Astrocyte (in vitro differentiated cells and primary cell): ENCODE data around the gene SLC35A2. TPM values are rescaled to one million over a fixed set of nuclear protein-coding genes. Genes with fewer than 3 reads are reported as not detected.

Experiments
- DNase-seq: peaks from one replicate; pipeline ENCODE4 v3.0.0-alpha.2; 2010; ENCODE audit warnings: low read depth
- FAIRE-seq: peaks from 2 replicates; lab custom pipeline; 2011; peaks lifted over from hg19 to GRCh38; lab: Jason Lieb, UNC
- H2AFZ ChIP-seq: 2 replicates; pipeline ENCODE4 v1.6.0; 2012; ENCODE audit warnings: low read depth, low read length, inconsistent platforms
- H3K27ac ChIP-seq: 2 replicates; pipeline ENCODE4 v1.5.1; 2011; ENCODE audit warnings: low read depth, low read length, inconsistent platforms
- H3K27me3 ChIP-seq: 2 replicates; pipeline ENCODE4 v1.6.0; 2011; ENCODE audit warnings: low read length, inconsistent platforms; ENCODE audit not compliant: insufficient read depth
- H3K36me3 ChIP-seq: 2 replicates; pipeline ENCODE4 v1.5.1; 2011; ENCODE audit warnings: low read length, inconsistent platforms; ENCODE audit not compliant: insufficient read depth
- H3K4me1 ChIP-seq: 2 replicates; pipeline ENCODE4 v1.5.1; 2011; ENCODE audit warnings: low read length, inconsistent platforms; ENCODE audit not compliant: insufficient read depth
- H3K4me2 ChIP-seq: 2 replicates; pipeline ENCODE4 v1.6.0; 2012; ENCODE audit warnings: low read length, inconsistent platforms
- H3K4me3 ChIP-seq: 2 replicates; pipeline ENCODE4 v1.5.1; 2011; ENCODE audit warnings: low read depth, mild to moderate bottlenecking, low read length, inconsistent platforms; ENCODE audit not compliant: insufficient read depth
- H3K79me2 ChIP-seq: 2 replicates; pipeline ENCODE4 v1.6.0; 2012; ENCODE audit warnings: mild to moderate bottlenecking, low read length, inconsistent platforms; ENCODE audit not compliant: insufficient read depth
- H3K9ac ChIP-seq: 2 replicates; pipeline ENCODE4 v1.6.0; 2012; ENCODE audit warnings: mild to moderate bottlenecking, low read length, inconsistent platforms
- H3K9me3 ChIP-seq: 2 replicates; pipeline ENCODE4 v1.5.1; 2012; ENCODE audit warnings: low read depth, mild to moderate bottlenecking, low read length, inconsistent platforms; ENCODE audit not compliant: insufficient read depth
- H4K20me1 ChIP-seq: 2 replicates; pipeline ENCODE4 v1.6.0; 2012; ENCODE audit warnings: low read length, inconsistent platforms; ENCODE audit not compliant: insufficient read depth
- H3K27ac Mint-ChIP-seq: one replicate; pipeline ENCODE4 v1.8.0; 2021; ENCODE audit warnings: mild to moderate bottlenecking, mixed read lengths; ENCODE audit not compliant: unreplicated experiment
- H3K27me3 Mint-ChIP-seq: one replicate; pipeline ENCODE4 v1.8.0; 2021; ENCODE audit warnings: low read depth, mixed read lengths; ENCODE audit not compliant: unreplicated experiment
- H3K36me3 Mint-ChIP-seq: one replicate; pipeline ENCODE4 v1.8.0; 2021; ENCODE audit warnings: low read depth, mixed read lengths; ENCODE audit not compliant: unreplicated experiment
- H3K4me1 Mint-ChIP-seq: one replicate; pipeline ENCODE4 v1.8.0; 2021; ENCODE audit warnings: low read depth, mixed read lengths; ENCODE audit not compliant: unreplicated experiment
- H3K4me3 Mint-ChIP-seq: one replicate; pipeline ENCODE4 v1.8.0; 2021; ENCODE audit warnings: mild to moderate bottlenecking, moderate library complexity, mixed read lengths; ENCODE audit not compliant: unreplicated experiment
- H3K9me3 Mint-ChIP-seq: one replicate; pipeline ENCODE4 v1.8.0; 2021; ENCODE audit warnings: mild to moderate bottlenecking, mixed read lengths; ENCODE audit not compliant: unreplicated experiment
- EZH2 ChIP-seq: IDR thresholded peaks from 2 replicates; pipeline ENCODE4 v1.6.1; 2012; ENCODE audit warnings: mild to moderate bottlenecking, low read length, inconsistent platforms; ENCODE audit not compliant: insufficient read depth
- total RNA-seq: library from RNA; stranded (reverse); gene quantifications from 2 replicates; pipeline ENCODE4 v1.2.1, GENCODE V29; 2021
- TF ChIP-seq, protein P1 (sequence below): IDR thresholded peaks from 2 replicates; pipeline ENCODE4 v1.5.1; 2011; ENCODE audit warnings: low read depth, mild to moderate bottlenecking, inconsistent platforms, low read length, moderate library complexity; ENCODE audit not compliant: insufficient read depth

The SLC35A2 gene
- total RNA-seq, 1 donor from 2014 or later: 54.3 TPM

DNA sequence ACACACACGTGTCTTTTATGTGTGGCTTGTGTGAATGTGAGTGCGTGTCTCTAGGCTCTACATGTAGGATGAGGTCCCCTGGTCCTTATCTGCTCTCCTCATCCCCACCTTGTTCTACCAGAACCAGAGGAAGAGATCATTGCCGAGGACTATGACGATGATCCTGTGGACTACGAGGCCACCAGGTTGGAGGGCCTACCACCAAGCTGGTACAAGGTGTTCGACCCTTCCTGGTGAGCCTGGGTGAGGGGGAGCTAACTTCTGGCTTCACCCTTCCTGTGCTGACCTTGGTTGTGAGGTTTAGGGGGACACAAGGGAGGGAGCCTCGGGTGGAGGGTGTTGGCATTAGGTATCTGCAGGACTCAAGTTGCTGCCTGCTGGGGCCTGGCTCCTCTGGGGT, 10.4 kb downstream of the SLC35A2 start:
- DNase-seq (no peak), FAIRE-seq (no peak)
- no peak overlapping the region for H3K27ac ChIP-seq
- H4K20me1 ChIP-seq: peaks cover 24% of the 10 kb centered on the region
- H3K4me3 ChIP-seq: no peak overlapping the region
- Mint-ChIP-seq H3K27ac (peak overlapping the region; percentile 19), H3K4me1 (peaks cover 8% of the 10 kb centered on the region), H3K9me3 (no peaks in the 10 kb centered on the region), H3K36me3 (peaks cover 7% of the 10 kb centered on the region), H3K4me3 (no peak overlapping the region), H3K27me3 (no peaks in the 10 kb centered on the region)
- no peaks in the 10 kb centered on the region for H3K9me3 ChIP-seq
- H3K79me2 ChIP-seq: peaks cover 42% of the 10 kb centered on the region
- peaks cover 3% of the 10 kb centered on the region for H3K4me1 ChIP-seq
- H3K36me3 ChIP-seq: peaks cover 5% of the 10 kb centered on the region
- TF ChIP-seq, protein P1, sequence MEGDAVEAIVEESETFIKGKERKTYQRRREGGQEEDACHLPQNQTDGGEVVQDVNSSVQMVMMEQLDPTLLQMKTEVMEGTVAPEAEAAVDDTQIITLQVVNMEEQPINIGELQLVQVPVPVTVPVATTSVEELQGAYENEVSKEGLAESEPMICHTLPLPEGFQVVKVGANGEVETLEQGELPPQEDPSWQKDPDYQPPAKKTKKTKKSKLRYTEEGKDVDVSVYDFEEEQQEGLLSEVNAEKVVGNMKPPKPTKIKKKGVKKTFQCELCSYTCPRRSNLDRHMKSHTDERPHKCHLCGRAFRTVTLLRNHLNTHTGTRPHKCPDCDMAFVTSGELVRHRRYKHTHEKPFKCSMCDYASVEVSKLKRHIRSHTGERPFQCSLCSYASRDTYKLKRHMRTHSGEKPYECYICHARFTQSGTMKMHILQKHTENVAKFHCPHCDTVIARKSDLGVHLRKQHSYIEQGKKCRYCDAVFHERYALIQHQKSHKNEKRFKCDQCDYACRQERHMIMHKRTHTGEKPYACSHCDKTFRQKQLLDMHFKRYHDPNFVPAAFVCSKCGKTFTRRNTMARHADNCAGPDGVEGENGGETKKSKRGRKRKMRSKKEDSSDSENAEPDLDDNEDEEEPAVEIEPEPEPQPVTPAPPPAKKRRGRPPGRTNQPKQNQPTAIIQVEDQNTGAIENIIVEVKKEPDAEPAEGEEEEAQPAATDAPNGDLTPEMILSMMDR: no peak
- no peak for TF ChIP-seq EZH2
- no peak overlapping the region for H3K4me2 ChIP-seq
- no peaks in the 10 kb centered on the region for H3K27me3 ChIP-seq
- H3K9ac ChIP-seq: no peak overlapping the region
- no peak overlapping the region for H2AFZ ChIP-seq

DNA sequence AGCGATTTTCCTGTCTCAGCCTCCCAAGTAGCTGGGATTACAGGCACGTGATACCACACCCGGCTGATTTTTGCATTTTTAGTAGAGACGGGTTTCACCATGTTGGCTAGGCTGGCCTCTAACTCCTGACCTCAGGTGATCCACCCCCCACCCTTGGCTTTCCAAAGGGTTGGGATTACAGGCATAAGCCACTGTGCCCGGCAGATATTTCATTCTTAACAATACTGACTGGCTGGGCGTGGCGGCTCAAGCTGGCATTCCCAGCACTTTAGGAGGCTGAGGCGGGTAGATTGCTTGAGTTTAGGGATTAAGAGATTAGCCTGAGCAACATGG, 12.4 kb downstream of the SLC35A2 start:
- Histone ChIP-seq H3K9me3 (no peaks in the 10 kb centered on the region), H3K4me2 (peak overlapping the region; percentile 92), H3K4me3 (no peak overlapping the region), H3K27me3 (no peaks in the 10 kb centered on the region), H3K36me3 (peaks cover 5% of the 10 kb centered on the region), H4K20me1 (peaks cover 14% of the 10 kb centered on the region), H3K4me1 (peaks cover 3% of the 10 kb centered on the region), H2AFZ (no peak overlapping the region), H3K79me2 (peaks cover 45% of the 10 kb centered on the region), H3K27ac (no peak overlapping the region), H3K9ac (no peak overlapping the region)
- H3K4me3 Mint-ChIP-seq: peak overlapping the region; percentile 93
- DNase-seq (no peak), FAIRE-seq (peak; percentile 41)
- H3K4me1 Mint-ChIP-seq: peaks cover 11% of the 10 kb centered on the region
- no peaks in the 10 kb centered on the region for H3K27me3 Mint-ChIP-seq
- H3K36me3 Mint-ChIP-seq: peaks cover 7% of the 10 kb centered on the region
- no peaks in the 10 kb centered on the region for H3K9me3 Mint-ChIP-seq
- no peak for TF ChIP-seq EZH2
- TF ChIP-seq, protein P1: no peak
- H3K27ac Mint-ChIP-seq: no peak overlapping the region

DNA sequence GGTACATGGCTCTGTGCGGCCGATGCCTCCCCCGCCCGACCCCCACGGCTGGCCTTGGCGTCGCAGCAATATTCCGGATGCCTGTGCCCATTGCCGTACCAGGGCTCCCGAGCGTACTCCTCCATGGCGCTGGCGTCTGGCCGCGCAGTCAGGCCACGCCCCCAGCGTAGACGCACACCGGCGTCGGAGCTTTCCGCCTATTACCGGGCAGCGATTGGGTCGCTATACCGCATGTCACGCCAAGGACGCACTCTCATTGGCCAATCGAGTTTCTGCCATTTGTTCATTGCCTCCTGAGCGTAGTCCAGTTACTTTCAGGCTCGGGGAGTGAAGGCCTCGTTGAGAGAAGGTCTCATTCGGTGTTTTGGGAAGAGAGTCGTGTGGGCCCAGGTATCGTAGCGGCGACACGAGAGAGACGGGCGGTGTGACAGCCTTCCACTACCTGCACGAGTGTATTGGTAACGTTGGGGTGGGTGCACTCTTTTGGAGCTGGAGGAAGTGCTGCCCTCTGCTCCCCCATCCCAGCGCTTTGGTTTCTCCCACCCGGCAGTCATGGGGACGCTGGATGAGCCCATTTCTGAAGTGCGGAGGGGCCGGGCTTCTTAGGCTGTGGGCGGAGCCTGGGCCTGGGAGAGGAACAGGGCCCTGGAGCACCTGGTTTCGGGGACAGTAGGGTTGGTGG, 13.7 kb downstream of the SLC35A2 start, which contains the start of the genes PQBP1 and TIMM17B:
Gene PQBP1 (plus strand): TSS at position 306 of the 682 bp plus-strand sequence. CDS start 580 bp downstream, outside the sequence.
Gene TIMM17B (minus strand): TSS at position 144 of the 682 bp plus-strand sequence. CDS start 19 bp downstream, at position 125.
- Mint-ChIP-seq H3K27ac (peak within 1 kb of the TSS; percentile 95), H3K4me3 (peak within 1 kb of the TSS; percentile 93), H3K4me1 (peaks cover 11% of the 10 kb centered on the region), H3K36me3 (peaks cover 6% of the 10 kb centered on the region), H3K9me3 (no peaks in the 10 kb centered on the region), H3K27me3 (no peaks in the 10 kb centered on the region)
- no peaks in the 10 kb centered on the region for H3K27me3 ChIP-seq
- H3K9me3 ChIP-seq: no peaks in the 10 kb centered on the region
- peak within 1 kb of the TSS; percentile 93 for H3K4me3 ChIP-seq
- H3K4me1 ChIP-seq: peaks cover 3% of the 10 kb centered on the region
- H3K4me2 ChIP-seq: peak within 1 kb of the TSS; percentile 92
- peak within 1 kb of the TSS; percentile 92 for H2AFZ ChIP-seq
- DNase-seq (peak; percentile 96), FAIRE-seq (peak; percentile 99)
- H3K79me2 ChIP-seq: peaks cover 45% of the 10 kb centered on the region
- peaks cover 4% of the 10 kb centered on the region for H4K20me1 ChIP-seq
- TF ChIP-seq, protein P1: no peak
- TF ChIP-seq EZH2: no peak
- no peaks in the 10 kb centered on the region for H3K36me3 ChIP-seq
- H3K27ac ChIP-seq: peak within 1 kb of the TSS; percentile 93
- H3K9ac ChIP-seq: peak within 1 kb of the TSS; percentile 98
